Gastrocnemius medialis (tissue), 4 donors: ENCODE measurements around the gene THSD7B.

Experiments
- CTCF ChIP-seq, 5 experiments: fragments of 450-650 bp in 3 of 5; fragments of 200-600 bp in 2 of 5; sonication (generic) in 2 of 5; IDR thresholded peaks in 4 of 5; conservative IDR thresholded peaks in 1 of 5; 1 replicate in 4 of 5; 2 replicates in 1 of 5; pipeline ENCODE4 v1.5.1; 2016 to 2019; ENCODE audit warnings: antibody characterized with exemption in 5 of 5, mild to moderate bottlenecking in 3 of 5, moderate library complexity in 3 of 5
- POLR2A ChIP-seq, 2 donors: fragments of 450-650 bp; IDR thresholded peaks; one replicate each; pipeline ENCODE4 v1.6.1; 2017; ENCODE audit warnings: antibody characterized with exemption in 2 of 2, mild to moderate bottlenecking in 2 of 2, moderate library complexity in 2 of 2

- TF ChIP-seq CTCF (IDR thresholded peaks at IDR 0.05 in 4 of 5, conservative IDR thresholded peaks at IDR 0.05 in 1 of 5) (no peak), POLR2A (IDR thresholded peaks at IDR 0.05) (no peak)
Measured at GRCh38 chr2:137185378-137186078, 420.2 kb downstream of the THSD7B start.
